GM19468 (cell line): ENCODE results near the gene TIRAP.
"Not testable (repeated sequence)": the region's sequence is repeated elsewhere in the genome, so short reads cannot be mapped to it uniquely, and the experiment has no call there.

Experiments used
- ATAC-seq: cut with Tn5 transposase; IDR thresholded peaks from one replicate; pipeline ENCODE4 v1.9.1; 2021; ENCODE audit warnings: mild to moderate bottlenecking, moderate library complexity, moderate number of reproducible peaks; ENCODE audit not compliant: unreplicated experiment; ENCODE audit errors: extremely low read depth

Gene TIRAP

GRCh38 chr11:126282736-126283591 lies at the start of gene TIRAP:
Gene TIRAP, plus strand, starts transcription at chr11:126283093. Its CDS starts 7,802 bp downstream, at chr11:126290895.
- ATAC-seq = no peak

- no peak for ATAC-seq
Measured at GRCh38 chr11:126233391-126233790, 49.5 kb upstream of the TIRAP start.

GRCh38 chr11:126246636-126247035 lies 36.3 kb upstream of the TIRAP start:
- no peak for ATAC-seq

GRCh38 chr11:126253265-126253664 lies 29.6 kb upstream of the TIRAP start:
- no peak for ATAC-seq

GRCh38 chr11:126254819-126255218 lies 28.1 kb upstream of the TIRAP start:
- no peak for ATAC-seq

- ATAC-seq = not testable (repeated sequence)
Measured at GRCh38 chr11:126255507-126255906, 27.4 kb upstream of the TIRAP start.

GRCh38 chr11:126256216-126256615 lies 26.7 kb upstream of the TIRAP start:
- ATAC-seq = no peak

- ATAC-seq = no peak
Measured at GRCh38 chr11:126257144-126257543, 25.7 kb upstream of the TIRAP start.

GRCh38 chr11:126257764-126258163 lies 25.1 kb upstream of the TIRAP start:
- ATAC-seq = no peak

- ATAC-seq = no peak
Measured at GRCh38 chr11:126262216-126262615, 20.7 kb upstream of the TIRAP start.

GRCh38 chr11:126263489-126263888 lies 19.4 kb upstream of the TIRAP start:
- ATAC-seq = no peak

GRCh38 chr11:126265811-126266210 lies 17.1 kb upstream of the TIRAP start:
- no peak for ATAC-seq

- ATAC-seq = no peak
Measured at GRCh38 chr11:126267650-126268049, 15.2 kb upstream of the TIRAP start.

GRCh38 chr11:126268361-126268707 lies 14.6 kb upstream of the TIRAP start:
- no peak for ATAC-seq

- peak; percentile 96 for ATAC-seq
Measured at GRCh38 chr11:126268708-126269579, 13.9 kb upstream of the TIRAP start, which contains the start of the genes FOXRED1 and SRPRA. Gene FOXRED1, plus strand, starts transcription at chr11:126269154. Its CDS starts 53 bp downstream, at chr11:126269207. Gene SRPRA, minus strand, starts transcription at chr11:126268895. Its CDS starts 91 bp downstream, at chr11:126268804.

GRCh38 chr11:126277322-126277721 lies 5.6 kb upstream of the TIRAP start:
- no peak for ATAC-seq

- ATAC-seq = no peak
Measured at GRCh38 chr11:126277780-126278179, 5.1 kb upstream of the TIRAP start.

GRCh38 chr11:126279191-126279590 lies 3.7 kb upstream of the TIRAP start:
- no peak for ATAC-seq

- no peak for ATAC-seq
Measured at GRCh38 chr11:126280595-126280994, 2.3 kb upstream of the TIRAP start.

GRCh38 chr11:126281245-126281644 lies 1.6 kb upstream of the TIRAP start:
- ATAC-seq = no peak

- no peak for ATAC-seq
Measured at GRCh38 chr11:126281666-126282175, 1.2 kb upstream of the TIRAP start.
